CMK (cell line): ENCODE results near the gene GUCA1A.
"Not testable (repeated sequence)": the region's sequence is repeated elsewhere in the genome, so short reads cannot be mapped to it uniquely, and the experiment has no call there.

Experiments
- DNase-seq: peaks from one replicate; pipeline ENCODE4 v3.0.0-alpha.2; 2010; ENCODE audit warnings: low read depth

GUCA1A gene

DNA sequence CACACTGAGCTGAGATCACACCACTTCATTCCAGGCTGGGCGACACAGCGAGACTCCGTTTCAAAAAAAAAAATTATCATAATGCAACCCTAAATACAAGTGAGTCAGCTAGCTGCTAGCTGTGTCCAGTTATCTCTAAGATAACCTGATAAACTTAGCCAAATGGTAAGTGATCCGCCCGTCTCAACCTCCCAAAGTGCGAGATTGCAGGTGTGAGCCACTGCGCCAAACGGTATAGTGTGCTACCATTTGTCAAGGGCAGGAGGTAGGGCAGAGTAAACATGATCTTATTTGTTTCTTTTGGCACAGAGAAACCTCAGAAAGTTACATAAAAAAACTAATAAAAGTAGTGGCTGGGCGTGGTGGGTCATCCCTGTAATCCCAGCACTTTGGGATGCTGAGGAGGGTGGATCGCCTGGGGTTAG lies 26.0 kb upstream of the GUCA1A start:
- DNase-seq, result no peak

DNA sequence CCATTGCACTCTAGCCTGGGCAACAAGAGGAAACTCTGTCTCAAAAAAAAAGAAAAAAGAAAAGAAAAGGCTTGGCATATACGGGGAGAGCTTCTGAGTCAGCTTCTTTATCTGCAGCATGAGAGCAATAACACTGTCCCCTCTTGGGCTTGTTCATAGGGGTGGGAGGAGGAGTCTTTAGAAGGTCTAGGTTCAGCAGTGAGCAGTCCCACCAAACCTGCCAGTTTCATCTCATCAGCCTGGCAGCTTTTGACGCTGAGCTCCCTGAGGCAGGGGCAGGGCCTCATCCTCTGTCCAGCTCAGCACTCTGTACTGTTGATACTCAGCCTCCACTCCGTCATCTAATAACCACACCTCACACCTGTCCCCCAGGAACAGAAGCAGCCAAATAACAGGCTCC lies 25.1 kb upstream of the GUCA1A start:
- DNase-seq, result no peak

DNA sequence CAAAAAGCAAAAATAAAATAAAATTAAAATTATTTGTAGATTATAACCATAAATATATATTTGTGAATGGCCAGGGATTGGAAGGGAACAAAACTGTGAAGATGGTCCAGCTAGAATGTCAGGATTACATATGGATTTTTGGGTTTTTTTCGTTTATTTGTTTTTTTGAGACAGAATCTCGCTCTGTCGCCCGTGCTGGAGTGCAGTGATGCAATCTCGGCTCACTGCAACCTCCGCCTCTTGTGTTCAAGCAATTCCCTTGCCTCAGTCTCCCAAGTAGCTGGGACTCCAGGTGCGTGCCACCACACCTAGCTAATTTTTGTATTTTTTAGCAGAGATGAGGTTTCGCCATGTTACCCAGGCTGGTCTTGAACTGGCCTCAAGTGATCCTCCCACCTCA lies 22.9 kb upstream of the GUCA1A start:
- no peak for DNase-seq

DNA sequence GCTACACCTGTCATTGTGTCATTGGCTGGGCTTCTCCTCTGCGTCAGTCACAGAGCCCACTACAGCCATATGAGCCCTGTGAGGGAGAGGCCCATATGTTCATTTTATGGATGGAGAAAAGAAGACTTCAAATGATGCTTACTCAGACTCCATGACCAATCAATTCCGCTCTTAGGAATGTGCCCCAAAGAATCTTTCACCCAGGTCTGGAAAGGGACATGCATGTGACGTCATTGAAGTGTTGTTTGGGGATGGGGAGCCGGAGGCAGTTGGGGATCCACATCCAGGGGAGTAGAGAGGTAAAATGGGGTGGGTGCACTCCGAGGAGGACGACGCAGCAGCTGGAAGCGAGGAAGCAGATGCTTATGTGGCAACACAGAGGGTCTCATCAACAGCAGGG lies 21.1 kb upstream of the GUCA1A start:
- DNase-seq, result no peak

DNA sequence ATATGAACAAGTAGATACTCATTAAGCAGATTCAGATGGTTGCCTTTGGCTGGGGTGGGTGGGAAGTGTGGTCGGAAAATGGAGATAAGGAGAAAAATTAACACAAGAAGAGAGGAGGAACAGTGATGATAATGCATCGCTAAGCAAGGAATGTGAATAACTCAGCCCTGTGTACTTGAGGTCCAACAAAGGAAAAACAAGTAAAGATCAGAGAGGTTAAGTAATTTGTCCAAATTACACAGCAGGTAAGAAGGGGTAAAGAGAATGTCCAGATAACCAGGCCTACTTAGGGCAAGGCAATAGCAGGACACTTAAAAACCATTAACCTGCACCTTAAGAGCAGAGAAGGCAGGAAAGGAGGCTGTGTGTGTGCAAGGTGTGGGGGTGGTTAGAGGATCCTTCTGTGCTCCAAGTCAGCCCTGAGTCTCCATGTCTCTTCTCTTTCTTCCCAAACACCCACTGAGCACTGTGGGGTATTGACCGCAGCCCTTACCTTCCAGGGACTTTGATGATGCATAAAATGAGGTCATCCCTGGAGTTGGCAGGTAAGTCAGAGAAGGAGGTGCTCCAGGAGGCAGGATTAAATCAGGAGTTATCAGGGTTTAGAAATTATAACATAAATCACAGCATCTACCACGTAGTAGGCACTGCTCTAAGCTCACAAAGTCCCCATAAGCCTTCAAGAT lies 20.5 kb upstream of the GUCA1A start:
- DNase-seq, result not testable (repeated sequence)

DNA sequence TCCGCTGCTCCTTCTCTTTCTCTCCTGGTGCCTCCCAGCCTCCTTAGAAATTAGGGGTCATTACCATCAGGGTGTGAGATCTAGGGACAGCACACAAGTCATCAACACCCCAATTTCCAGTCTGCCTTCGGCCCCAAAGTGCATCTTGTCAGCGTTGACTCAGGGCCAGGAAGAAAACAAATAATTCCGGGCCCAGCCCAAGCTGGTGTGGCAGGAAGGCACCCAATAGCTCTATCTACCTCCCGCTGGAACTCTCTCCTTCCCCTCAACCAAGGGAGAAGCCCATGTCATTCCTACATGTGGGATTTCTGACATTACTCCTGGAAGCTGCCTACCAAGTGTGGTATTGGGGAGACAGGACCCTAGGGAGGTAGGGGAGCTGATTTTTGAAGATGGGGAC lies 19.2 kb upstream of the GUCA1A start:
- DNase-seq, result no peak

DNA sequence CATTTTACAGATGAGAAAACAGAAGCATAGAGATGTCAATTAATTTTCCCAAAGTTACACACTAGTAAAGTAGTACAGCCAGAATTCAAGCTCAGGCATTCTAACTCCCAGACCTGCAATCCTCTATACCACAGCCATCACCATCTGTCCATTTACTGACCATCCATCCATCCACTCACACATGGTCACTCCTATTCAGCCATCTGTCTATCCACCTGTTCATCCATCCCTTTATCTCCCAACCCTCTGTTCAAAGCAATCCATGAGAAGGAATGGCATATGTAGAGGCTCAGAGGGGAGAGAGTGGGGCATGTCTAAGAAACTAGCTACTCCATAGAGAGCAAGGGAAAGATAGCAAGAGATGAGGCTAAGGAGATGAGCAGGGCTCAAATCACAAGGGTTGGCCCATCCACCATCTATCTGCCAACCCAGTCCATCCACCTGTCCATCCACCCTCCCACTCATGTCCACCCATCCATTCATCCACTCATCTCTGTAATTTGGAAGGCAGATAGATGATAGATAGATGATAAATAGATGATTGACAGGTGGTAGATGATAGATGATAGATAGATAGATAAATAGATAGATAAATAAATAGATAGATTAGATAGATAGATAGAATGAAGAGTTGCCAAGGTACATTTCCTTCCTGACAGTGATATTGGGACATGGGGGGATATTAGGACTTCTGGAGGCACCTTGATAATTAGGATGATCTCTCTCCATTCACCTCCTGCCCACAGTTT lies 18.5 kb upstream of the GUCA1A start:
- DNase-seq, result no peak

DNA sequence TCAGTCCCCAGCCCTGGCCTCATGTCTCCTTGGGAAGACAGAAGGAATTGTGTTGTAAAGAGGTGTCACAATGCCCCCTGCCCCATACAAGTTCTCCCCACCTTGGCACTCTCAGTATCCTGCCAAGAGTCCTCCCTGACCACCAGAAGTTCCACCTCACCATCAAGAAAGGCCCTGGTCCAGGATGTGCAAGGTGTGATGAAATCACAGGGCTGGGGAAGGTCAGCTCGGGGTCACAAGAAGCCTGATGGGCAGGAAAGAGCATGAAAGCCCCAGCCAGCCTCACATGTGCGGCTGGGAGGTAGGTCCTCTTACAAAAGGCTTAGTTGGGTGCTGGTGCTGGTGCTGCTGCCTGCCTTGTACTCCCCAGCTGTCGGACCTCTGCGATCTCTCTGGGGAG lies 17.9 kb upstream of the GUCA1A start:
- DNase-seq, result no peak

DNA sequence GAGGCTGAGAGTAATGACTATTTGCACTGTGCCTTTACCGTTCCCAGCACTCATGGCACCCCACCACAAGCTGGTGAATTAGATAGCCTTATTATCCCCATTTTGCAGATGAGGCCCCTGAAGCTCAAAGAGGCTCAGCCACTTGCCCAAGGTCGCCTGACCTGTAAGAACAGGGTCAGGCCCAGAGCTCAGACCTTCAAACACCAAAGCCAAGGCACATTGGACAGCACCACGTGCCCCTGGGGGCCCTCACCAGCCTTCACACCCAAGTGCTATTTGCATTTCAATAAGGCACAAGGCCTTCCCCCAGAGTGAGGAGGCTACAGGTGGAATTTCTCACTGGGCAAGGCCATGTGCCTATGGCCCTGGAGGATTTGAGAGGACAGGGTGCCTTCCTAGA lies 16.5 kb upstream of the GUCA1A start:
- no peak for DNase-seq

DNA sequence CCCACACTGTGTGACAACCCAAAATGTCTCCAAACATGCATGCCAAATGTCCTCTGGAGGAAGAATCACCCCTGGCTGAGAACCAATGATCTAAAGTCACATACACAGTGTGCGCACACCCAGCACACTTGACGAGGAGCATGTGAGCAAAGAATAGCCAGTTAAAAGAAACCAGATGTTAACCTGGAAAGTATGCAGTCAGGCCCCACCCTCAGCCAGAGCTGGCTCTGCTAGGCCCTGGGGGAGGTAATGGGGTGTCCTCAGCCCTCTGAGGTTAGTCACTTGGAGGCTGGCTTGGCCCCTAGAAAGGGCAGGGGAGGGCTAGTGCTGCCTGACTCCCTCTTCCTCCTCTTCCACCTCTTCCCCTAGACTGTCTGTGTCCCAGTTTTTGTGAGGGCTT lies 15.2 kb upstream of the GUCA1A start:
- DNase-seq, result no peak

DNA sequence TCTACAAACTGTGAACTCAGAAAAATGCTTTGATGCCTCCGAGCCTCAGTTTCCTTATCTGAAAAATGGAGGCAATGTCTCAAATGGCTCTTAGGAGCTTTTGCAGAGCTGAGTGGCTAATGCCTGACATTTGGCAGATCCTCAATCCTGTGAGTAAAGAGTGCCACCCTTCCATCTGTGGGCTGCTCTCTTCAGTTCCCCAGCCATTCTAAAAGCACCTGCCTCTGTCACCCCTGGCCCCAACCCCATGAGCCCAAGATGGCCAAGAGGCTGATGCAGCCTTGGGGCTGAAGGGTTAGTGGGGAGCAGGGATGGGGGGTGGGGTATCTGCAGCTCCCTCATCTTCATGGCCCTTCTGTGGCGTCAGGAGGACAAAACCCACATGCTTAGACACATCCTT lies 14.5 kb upstream of the GUCA1A start:
- no peak for DNase-seq

DNA sequence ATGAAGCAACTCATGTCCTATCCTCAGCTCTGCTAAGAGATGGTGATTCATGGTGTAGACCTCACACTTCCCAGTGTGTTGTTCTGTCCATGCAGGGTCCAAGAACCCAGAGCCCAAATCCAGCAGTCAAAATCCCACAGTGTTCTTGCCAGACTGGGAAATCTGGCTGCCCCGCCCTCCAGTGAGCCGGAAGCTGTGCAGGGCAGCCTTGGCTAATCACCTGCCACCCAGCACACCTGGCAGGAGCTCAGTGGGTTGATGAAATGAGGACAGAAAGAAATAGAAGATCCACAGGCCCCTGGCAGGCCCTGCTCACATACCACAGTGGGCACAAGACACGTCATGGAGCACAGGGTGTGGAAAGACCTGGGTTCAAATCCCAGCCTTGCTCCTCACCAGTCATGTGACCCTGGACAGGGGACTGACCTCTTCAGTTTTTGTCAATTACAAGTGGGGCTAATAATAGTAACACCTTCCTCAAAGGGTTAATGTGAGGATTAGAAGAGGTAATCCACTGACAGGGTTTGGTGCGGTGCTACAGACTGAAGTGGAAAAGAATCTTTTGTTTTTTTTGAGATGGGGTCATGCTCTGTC lies 13.6 kb upstream of the GUCA1A start:
- no peak for DNase-seq

DNA sequence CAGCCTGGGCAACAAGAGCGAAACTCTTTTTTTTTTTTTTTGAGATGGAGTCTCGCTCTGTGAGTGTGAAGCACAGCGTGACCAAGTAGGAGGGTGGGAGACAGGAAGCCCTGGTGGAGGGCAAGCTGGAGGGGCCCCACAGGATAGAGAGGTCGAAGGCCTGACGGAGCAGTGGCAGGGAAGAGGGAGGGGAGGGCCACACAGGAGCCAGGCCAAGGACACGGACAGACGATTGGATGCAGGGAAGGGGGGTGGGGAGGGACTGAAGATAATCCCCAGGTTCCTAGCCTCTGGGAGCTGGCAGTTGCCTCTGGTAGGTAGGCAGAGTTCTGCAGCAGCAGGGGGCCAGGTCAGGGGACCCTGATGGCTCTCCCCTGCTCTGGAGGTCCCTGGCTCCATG lies 10.8 kb upstream of the GUCA1A start:
- DNase-seq, result no peak

DNA sequence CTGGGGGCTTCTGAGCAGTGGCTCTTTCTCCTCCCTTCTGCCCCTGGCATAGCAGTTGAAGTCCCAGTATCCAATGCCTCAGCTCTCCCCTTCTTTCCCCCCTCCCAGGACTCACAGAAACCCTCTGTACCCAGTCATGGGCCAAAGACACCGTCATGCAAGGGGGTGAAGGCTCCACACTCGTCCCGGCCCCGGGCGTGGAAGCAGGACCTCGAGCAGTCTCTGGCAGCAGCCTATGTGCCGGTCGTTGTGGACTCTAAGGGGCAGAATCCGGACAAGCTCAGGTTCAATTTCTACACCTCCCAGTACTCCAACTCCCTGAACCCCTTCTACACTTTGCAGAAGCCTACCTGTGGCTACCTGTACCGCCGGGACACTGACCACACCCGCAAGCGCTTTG lies 10.4 kb upstream of the GUCA1A start:
- no peak for DNase-seq

DNA sequence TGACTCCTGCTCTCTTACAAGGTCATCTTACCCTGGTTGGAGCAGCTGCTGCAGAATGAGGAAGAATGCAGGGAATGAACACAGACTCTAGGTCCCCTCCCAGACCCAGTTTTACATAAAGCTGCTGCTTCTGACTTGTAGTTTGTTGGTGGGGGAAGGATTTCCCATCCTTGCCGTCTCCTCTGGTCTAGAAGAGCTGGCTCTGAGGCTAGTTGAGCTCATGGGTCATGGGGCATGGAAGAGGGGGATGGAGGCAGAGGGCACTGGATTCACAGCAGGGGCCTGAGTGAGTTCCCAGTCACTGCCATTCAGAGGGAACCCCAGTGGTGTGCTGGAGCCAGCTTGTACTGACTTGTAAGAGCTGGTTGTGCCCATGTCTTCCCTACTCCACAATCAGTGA lies 9.2 kb upstream of the GUCA1A start:
- DNase-seq, result no peak

DNA sequence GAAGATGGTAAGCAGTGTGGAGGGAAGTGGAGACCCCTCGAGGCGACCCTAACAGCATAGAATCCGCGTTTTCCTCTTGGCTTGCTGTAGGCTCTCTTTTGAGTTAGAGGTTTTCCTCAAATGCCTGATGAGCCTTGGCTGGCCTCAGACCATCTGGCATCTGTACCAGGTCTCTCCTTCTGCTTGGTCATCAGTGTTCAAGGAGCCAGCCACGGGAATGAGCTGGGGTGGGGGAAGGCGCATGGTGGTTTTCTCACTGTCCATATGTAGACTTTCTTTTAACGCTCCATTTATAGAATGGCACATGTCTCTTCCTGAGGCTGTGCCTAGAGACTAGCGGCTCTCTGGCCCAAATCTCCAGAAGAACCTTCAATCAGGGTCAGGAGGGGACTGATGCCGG lies 8.1 kb upstream of the GUCA1A start:
- DNase-seq, result no peak

DNA sequence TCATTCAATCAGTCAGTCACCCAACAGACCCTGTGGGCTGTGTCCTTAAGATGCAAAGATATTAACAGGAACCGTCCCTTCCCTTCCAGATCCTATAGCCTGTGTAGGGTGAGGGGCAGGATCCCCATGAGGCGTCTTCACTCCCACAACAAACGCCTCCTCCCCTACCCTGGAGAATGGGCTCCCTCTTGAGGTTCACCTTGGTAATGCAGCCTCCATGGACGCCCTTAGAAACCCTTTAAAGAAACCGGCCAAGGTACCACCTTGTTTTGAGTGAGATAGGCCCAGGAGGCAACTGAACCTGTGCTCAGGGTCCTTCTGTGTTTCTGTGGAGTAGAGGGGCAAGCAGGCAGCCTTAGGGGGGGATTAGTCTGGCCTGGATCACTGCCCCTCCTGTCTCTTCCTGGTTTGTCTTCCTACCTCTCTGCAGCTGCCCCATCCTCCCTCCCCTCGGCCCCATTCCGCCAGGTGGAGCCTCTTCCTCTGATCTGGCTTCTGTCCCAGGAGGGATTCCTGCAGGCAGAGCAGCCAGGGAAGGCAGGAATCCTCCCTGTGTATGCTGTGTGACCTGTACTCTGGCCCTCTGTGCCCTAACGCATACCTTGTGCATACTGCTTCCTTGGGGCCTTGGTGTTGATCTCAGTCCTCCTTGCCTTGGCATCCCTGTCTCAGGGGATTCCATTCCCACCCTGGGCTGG lies 6.6 kb upstream of the GUCA1A start:
- peak; percentile 53 for DNase-seq

DNA sequence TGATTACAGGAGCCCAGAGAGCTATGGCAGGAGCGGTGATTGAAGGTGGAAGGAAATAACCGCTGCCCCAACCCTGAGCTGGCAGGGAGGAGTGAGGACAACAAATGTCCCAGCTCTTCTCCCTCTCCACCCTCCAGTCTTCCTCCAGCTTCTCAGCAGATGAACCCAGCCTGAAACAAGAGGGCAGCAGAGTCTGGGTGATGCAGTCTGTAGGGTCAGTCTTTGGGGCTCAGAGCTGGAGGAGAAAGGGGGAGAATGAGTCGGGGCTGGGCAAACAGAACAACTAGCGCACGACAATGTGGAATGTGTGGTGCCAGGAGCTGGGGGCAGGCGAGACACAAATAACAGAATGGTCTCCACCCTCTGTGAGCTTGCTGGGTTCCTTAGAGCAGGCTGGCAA lies 4.5 kb upstream of the GUCA1A start:
- no peak for DNase-seq

DNA sequence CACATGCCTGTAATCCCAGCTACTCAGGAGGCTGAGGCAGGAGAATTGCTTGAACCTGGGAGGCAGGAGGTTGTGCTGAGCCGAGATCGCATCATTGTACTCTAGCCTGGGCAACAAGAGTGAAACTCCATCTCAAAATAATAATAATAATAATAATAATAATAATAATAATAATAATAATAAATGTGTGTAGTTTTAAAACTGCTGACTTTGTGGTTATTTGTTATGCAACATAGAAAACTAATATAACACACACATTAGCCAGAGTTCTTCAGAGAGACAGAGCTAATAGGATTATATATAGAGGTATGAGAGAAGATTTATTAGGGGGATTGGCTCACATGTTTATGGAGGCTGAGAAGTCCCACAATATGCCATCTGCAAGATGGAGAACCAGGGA lies 3.4 kb upstream of the GUCA1A start:
- DNase-seq, result not testable (repeated sequence)

DNA sequence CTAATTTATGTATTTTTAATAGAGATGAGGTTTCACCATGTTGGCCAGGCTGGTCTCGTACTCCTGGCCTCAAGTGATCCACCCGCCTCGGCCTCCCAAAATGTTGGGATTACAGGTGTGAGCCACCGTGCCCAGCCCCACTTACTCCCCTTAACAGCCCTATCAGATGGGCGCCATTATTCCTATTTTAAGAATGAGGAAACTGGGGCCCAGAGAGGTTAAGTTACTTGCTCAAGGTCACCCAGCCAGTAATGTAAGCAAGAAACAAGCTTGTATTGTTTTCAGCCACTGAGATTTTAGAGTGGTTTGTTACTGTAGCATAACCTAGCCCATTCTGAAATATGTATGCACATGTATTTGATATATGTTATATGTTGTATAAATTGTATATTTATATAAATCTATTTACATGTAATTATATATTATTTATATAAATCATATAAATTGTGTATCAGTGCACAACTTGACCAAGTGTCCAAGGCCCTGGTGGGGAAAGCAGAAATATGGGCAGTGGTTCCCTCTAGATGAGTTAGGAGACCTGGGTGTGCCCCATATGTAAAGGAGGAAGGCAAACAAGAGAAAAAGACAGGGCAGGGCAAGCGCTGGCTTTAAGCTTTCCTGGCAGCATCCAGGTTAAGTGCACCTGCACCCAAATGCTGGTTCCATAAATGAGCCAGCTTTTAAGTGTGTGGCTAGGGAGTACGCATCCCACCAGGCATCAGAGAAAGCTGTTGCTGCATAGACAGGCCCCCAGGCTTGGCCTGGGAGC lies 1.2 kb upstream of the GUCA1A start:
- DNase-seq, result no peak

DNA sequence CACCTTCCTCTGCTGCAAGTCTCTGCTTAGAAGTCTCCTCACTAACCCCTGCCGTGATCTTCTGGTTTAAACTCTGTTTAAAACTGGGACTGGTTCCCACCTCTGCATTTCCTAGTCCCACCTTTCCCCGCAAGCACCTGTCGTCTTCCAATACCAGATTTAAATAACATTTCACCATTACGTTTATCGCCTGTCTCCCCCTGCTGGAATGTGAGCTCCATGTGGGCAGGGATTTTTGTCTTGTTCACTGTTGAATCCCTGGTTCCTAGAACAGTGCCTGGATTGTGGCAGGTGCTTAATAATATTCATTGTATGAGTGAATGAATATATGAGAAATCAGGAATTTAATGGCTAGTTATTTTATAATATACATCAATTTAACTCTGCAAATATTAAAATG lies 2.7 kb downstream of the GUCA1A start:
- DNase-seq, result no peak

DNA sequence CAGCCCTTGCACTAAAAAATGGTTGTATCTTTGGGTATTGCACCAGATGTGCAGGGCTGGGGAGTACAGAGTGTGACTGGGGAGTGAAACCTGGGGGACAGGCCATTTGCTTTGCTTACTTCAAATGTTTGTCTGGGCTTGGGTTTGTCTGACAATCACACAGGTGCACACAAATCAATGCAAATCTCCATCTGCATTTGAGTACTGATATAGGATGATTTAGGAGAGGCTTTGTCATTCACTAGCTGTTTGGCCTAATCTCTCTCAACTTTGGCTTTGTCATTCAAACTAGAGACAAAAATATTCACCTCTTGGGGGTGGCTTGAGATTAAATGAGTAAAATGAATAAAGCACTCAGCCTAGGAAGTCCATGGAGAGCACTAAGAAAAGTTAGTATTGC lies 3.8 kb downstream of the GUCA1A start:
- no peak for DNase-seq
